ENCODE data around the gene IL17B.

IL17B gene

GRCh38 chr5:149379177-149379761, at the start of gene IL17B:
Gene IL17B (minus strand): TSS chr5:149379292. CDS start chr5:149379225, 67 bp downstream.
- DNase-seq: no peak

GRCh38 chr5:149428032-149428431, 48.9 kb upstream of the IL17B start:
- DNase-seq: no peak

GRCh38 chr5:149427374-149427773, 48.3 kb upstream of the IL17B start:
- no peak for DNase-seq

- DNase-seq: no peak
These were observed 47.8 kb upstream of the IL17B start for GRCh38 chr5:149426931-149427330.

- no peak for DNase-seq
These were observed 46.6 kb upstream of the IL17B start for GRCh38 chr5:149425729-149426128.

- no peak for DNase-seq
These were observed 45.6 kb upstream of the IL17B start for GRCh38 chr5:149424371-149425315.

GRCh38 chr5:149423794-149424268, 44.7 kb upstream of the IL17B start:
- no peak for DNase-seq

GRCh38 chr5:149423049-149423793, 44.1 kb upstream of the IL17B start:
- DNase-seq: no peak

GRCh38 chr5:149422366-149423048, 43.4 kb upstream of the IL17B start:
- DNase-seq: no peak

- no peak for DNase-seq
These were observed 42.7 kb upstream of the IL17B start for GRCh38 chr5:149421834-149422233.

- DNase-seq: no peak
These were observed 42.2 kb upstream of the IL17B start for GRCh38 chr5:149421372-149421685.

- DNase-seq: no peak
These were observed 41.7 kb upstream of the IL17B start for GRCh38 chr5:149420545-149421371.

GRCh38 chr5:149419859-149420544, 40.9 kb upstream of the IL17B start:
- DNase-seq: no peak

GRCh38 chr5:149419532-149419858, 40.4 kb upstream of the IL17B start:
- no peak for DNase-seq

GRCh38 chr5:149418910-149419531, 39.9 kb upstream of the IL17B start:
- no peak for DNase-seq

- no peak for DNase-seq
These were observed 38.7 kb upstream of the IL17B start for GRCh38 chr5:149417711-149418368.

- DNase-seq: no peak
These were observed 38.1 kb upstream of the IL17B start for GRCh38 chr5:149416987-149417710.

GRCh38 chr5:149415066-149415967, 36.2 kb upstream of the IL17B start:
- DNase-seq: no peak

Data from CD4-positive, alpha-beta T cell treated with Interleukin-17A for 1 hour (primary cell).